ENCODE measurements around the gene C1orf87.

Gene C1orf87

GRCh38 chr1:60059468-60059867 is 14.1 kb downstream of the C1orf87 start:
- DNase-seq = no peak

GRCh38 chr1:60055336-60055735 is 18.2 kb downstream of the C1orf87 start:
- no peak for DNase-seq

- no peak for DNase-seq
These were observed 19.2 kb downstream of the C1orf87 start for GRCh38 chr1:60054374-60054773.

- no peak for DNase-seq
These were observed 21.0 kb downstream of the C1orf87 start for GRCh38 chr1:60052601-60053000.

GRCh38 chr1:60051191-60051590 is 22.4 kb downstream of the C1orf87 start:
- no peak for DNase-seq

GRCh38 chr1:60049188-60049587 is 24.4 kb downstream of the C1orf87 start:
- DNase-seq = no peak

- DNase-seq = no peak
These were observed 28.7 kb downstream of the C1orf87 start for GRCh38 chr1:60044881-60045280.

- DNase-seq = no peak
These were observed 31.8 kb downstream of the C1orf87 start for GRCh38 chr1:60041783-60042182.

GRCh38 chr1:60037669-60038068 is 35.9 kb downstream of the C1orf87 start:
- no peak for DNase-seq

- DNase-seq = no peak
These were observed 36.6 kb downstream of the C1orf87 start for GRCh38 chr1:60036856-60037460.

GRCh38 chr1:60035921-60036320 is 37.6 kb downstream of the C1orf87 start:
- DNase-seq = no peak

GRCh38 chr1:60034999-60035398 is 38.6 kb downstream of the C1orf87 start:
- no peak for DNase-seq

- DNase-seq = no peak
These were observed 40.5 kb downstream of the C1orf87 start for GRCh38 chr1:60033066-60033465.

- DNase-seq = no peak
These were observed 42.4 kb downstream of the C1orf87 start for GRCh38 chr1:60031146-60031545.

GRCh38 chr1:60025552-60025951 is 48.0 kb downstream of the C1orf87 start:
- no peak for DNase-seq

GRCh38 chr1:60017508-60018205 is 55.9 kb downstream of the C1orf87 start:
- no peak for DNase-seq

GRCh38 chr1:60010690-60011089 is 62.9 kb downstream of the C1orf87 start:
- DNase-seq = no peak

GRCh38 chr1:60008500-60008899 is 65.1 kb downstream of the C1orf87 start:
- no peak for DNase-seq

- no peak for DNase-seq
These were observed 72.9 kb downstream of the C1orf87 start for GRCh38 chr1:60000625-60001024.

- DNase-seq = no peak
These were observed 73.8 kb downstream of the C1orf87 start for GRCh38 chr1:59999746-60000145.

GRCh38 chr1:59999006-59999405 is 74.6 kb downstream of the C1orf87 start:
- DNase-seq = no peak

- no peak for DNase-seq
These were observed 76.0 kb downstream of the C1orf87 start for GRCh38 chr1:59997479-59998115.

- DNase-seq = no peak
These were observed 79.0 kb downstream of the C1orf87 start for GRCh38 chr1:59994302-59995198.
